Right forelimb (tissue), 1 donor: ENCODE data around the gene LBP.
"Not testable (repeated sequence)": the region's sequence is repeated elsewhere in the genome, so short reads cannot be mapped to it uniquely, and the experiment has no call there.

ENCODE experiments used
- DNase-seq: peaks from one replicate; pipeline ENCODE4 v3.0.0-alpha.2; 2018

LBP gene

DNA sequence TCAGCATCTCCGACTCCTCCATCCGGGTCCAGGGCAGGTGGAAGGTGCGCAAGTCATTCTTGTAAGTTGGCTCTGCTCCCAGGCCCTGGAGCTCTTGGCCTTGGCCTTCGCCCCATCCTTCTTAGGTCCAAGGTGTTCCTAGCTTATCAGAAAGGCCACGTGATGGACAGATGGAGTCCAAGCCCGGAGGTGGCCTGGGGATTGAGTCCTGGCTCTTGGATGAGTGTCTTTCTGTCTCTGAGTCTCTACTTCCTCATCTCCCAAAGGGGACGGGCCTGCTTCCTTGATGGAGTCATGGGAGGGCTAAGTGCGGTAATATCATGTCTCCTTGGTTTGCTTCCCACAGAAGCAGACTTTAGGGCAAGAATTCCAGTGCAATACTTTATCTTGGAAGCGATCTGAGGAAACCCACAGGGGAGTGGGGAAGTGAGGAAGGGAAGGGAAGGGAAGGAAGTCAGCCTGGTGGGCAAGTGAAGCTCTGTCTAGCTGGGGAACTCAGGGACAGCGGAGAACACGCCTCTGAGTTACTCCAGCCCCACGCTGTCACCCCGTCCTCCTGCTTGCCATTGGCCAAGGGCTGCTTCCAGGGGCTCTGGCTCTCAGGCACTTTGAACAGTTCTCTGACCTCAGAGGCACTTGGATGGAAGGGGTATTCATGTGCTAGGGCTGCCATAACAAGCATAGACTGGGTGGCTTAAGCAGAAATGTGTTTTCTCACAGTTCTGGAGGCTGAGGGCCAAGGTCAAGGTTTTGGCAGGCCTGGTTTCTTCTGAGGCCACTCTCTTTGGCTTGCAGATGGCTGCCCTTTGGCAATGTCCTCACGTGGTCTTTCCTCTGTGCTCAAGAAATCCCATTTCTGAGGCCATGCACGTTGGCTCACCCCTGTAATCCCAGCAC lies 4.8 kb downstream of the LBP start:
- DNase-seq: no peak

GRCh38 chr20:38353316-38353715 lies 7.0 kb downstream of the LBP start:
- DNase-seq: no peak

DNA sequence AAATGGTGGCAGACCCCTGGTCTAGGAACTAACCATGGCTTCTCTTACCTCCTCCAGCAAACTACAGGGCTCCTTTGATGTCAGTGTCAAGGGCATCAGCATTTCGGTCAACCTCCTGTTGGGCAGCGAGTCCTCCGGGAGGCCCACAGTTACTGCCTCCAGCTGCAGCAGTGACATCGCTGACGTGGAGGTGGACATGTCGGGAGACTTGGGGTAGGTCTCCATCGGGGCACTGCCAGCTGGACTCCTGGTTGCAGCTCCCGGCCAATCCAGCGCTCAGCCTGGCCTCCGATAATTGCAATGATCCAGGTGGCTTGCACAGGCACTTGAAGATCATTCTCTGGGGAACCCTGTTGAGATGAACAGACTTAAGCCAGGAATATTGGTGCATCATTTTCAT lies 7.9 kb downstream of the LBP start:
- no peak for DNase-seq

GRCh38 chr20:38355161-38356012 lies 9.1 kb downstream of the LBP start:
- no peak for DNase-seq

GRCh38 chr20:38357653-38358207 lies 11.4 kb downstream of the LBP start:
- no peak for DNase-seq

DNA sequence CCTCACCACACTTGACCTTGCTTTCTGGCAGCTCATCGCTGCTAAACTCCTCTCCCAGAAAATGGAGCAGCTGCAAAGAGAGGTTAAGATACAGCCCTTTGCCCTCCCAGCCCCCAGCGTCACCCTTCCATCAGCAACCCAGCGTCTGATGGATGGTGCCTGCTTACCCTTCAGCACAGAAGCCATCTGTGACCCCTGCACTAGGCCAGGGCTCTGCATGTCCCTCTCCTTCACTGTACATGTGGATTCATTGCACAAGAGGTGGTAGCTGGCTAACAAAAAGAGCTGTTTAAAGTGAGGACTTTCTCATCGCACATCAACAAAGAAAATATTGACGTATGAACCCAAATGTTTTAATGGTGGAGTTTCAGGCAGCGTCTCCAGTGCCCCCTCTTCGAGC lies 12.3 kb downstream of the LBP start:
- no peak for DNase-seq

- DNase-seq: no peak
Observed at GRCh38 chr20:38363004-38363747, 16.9 kb downstream of the LBP start.

DNA sequence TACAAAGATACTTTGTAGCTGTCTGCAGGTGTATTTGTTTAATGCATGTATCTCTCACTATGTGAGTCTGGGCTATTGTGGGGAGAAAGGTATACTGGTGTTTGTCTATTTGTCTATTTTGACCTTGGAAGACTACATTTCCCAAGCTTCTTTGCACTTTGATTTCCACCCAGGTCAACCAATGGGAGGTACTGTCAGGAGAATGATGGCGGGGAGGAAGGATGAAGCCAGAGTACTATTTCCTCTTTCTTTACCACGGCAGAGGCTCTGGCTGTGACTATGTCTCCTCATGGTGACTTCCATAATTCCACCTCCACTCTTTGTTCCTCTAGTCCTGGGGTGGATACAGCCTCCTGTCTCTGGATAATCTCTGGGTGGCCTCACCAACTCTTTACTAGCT lies 23.1 kb downstream of the LBP start:
- DNase-seq: no peak

DNA sequence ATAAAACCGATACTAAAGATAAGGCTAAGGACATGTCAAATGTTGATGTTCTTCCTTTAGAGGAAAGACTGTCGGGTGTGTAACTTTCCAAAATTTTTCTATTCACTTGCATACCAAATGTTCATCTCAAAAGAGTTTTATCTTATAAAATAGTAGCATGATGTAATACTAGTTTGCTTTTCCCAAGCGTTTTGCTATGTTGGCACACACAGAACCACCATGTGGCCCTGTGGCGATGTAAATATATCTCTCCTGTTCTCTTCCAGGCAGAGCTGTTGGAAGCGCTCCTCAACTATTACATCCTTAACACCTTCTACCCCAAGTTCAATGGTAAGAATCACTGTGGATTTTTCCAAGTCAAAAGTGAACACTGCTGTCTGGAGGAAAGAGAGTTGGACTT lies 26.5 kb downstream of the LBP start:
- DNase-seq: no peak

DNA sequence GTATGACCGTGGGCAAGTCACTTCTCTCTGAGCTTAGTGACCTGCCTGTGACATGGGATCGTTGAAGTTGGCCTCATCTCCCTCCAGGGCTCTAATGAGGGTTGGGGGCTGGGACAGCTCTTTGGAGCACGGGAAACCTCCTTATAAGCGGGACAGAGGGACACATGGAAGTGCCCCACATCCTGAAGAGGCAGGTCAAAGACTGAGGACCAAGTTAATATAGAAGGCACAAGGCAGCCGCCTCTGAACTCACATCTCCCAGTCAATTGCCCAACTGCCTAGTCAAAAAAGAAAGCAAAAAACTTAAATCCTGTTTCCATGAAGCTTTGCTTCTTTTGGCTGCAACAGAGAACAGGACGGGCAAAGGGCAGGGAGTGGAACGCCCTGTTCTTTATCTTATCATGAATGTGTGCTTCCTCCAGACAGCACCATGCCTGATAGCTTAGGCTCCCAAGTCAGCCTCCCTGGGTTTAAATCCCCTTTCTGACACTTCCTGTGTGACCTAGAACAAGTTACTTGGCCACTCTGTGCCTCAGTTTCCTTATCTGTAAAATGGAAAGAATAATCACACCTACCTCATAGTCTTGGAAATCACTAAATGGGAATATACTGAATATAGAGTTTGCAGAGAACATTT lies 27.1 kb downstream of the LBP start:
- no peak for DNase-seq

- no peak for DNase-seq
Observed at GRCh38 chr20:38373898-38374297, 27.6 kb downstream of the LBP start.

DNA sequence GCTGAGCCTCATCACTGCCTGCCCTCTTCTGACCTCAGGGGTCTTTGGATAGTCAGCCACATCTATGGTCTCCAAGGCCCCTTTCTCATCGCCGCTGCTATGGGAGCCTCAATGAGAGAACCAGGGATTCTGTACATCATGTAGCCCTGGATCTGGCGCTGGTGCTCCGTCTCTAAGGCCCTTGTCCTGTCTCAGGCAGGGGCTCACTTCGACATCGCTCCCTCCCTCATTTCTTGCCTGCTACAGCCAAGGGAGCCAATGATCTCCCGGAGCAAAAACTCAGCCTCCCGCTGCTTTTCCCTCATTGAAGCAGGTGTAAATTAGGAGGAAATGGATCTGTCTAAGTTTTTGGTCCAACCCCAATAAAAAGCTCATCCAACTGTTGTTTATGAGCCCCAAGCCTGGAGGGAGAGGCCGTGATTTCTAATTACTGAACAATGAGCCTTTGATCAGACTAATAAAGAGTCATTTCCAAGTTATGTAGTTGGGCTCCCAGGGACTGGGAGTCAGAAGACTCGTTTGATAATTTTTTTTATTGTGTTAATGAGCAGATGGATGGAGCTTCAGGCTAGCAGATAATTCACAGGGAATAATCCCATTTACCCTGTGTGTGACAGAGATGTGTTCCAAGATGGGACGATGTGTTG lies 30.9 kb downstream of the LBP start:
- DNase-seq: no peak

GRCh38 chr20:38377838-38378237 lies 31.6 kb downstream of the LBP start:
- DNase-seq: not testable (repeated sequence)

DNA sequence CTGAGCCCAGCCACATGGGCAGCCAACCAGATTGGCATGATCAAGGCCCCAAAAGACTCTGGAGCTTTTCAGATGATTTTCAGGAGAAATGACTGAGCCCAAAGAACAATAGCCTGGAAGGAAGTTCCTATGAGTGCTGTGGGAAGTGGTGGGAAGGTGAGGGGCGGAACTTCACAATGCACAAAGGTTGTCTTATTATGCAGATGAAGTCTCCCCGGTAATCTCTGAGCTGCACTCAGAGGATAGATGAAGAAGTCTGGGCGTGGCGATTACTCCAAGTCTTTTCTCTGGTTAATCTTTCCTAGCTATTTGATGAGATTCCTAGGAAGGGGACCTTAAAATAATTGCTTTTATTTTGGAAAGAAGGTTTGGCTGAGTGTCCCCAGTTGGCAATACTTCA lies 36.9 kb downstream of the LBP start:
- DNase-seq: no peak

DNA sequence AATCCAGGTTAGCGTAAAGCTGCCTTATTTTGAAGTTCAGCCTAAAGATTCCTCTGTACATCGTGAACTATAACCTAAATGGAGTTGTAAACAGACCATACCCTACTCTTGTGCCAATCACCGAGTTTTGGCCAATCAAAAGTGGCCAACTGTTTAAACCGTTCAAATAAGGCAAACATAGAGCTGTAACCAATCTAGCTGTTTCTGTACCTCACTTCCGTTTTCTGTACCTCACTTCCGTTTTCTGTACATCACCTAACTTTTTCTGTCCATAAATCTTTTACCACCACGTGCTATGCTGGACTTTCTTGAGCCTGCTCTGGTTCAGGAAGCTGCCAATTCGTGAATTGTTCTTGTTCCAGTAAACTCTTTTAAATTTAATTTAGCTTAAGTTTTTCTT lies 39.7 kb downstream of the LBP start:
- no peak for DNase-seq

GRCh38 chr20:38386851-38387250 lies 40.6 kb downstream of the LBP start:
- DNase-seq: no peak

DNA sequence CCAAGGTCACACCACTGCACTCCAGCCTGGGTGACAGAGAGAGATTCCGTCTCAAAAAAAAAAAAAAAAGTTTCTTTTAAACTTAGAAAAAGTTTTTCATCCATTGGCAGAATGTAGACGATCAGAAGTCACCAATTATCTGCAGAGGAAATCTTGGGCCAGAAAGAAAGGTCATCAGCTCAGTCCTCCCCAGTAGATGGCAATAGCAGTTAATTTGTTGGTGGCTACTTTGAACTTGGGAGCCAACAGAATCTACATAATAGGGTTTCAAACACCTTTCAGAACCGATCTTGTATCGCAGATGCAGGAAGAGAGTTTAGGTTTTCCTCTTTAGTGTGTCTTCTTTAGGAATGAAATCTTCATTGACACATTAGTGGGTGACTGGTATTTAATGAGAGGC lies 41.7 kb downstream of the LBP start:
- DNase-seq: no peak

DNA sequence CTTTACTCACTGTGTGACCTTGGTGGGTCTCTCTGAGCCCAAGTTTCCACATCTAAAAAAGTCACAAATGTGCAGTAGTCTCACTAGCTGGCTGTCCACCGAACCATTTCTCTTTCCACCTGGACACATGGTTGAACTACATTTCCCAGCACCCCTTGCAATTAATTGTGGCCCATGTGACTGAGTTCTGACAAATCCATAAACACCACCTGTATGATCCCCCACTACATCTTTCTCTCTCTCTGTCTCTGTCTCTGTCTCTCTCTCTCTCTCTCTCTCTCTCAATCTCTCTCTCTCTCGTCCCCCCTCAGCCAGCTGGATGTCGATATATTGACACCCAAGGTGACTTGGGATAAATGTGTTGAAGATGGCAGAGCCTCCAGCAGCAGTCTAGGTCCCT lies 46.1 kb downstream of the LBP start:
- DNase-seq: no peak

DNA sequence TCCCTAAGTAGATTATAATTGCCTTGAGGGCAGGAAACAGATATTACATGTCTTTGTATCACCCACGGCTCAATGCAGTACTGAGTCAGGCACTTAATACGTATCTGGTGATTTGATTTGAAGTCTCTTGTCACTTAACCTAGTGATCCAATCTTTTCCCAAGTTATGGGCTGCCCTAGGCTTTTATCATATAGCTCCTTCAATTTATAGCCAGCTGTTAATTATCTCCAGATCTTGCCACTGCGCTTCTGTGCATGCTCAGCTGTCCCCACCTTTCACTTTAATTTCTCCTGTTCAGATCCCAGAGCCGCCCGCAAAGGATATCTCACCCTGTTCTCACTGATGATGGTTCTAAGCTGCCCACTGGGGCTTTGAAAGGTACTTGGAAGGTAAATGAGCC lies 47.0 kb downstream of the LBP start:
- no peak for DNase-seq

GRCh38 chr20:38395165-38395564 lies 48.9 kb downstream of the LBP start:
- DNase-seq: no peak

DNA sequence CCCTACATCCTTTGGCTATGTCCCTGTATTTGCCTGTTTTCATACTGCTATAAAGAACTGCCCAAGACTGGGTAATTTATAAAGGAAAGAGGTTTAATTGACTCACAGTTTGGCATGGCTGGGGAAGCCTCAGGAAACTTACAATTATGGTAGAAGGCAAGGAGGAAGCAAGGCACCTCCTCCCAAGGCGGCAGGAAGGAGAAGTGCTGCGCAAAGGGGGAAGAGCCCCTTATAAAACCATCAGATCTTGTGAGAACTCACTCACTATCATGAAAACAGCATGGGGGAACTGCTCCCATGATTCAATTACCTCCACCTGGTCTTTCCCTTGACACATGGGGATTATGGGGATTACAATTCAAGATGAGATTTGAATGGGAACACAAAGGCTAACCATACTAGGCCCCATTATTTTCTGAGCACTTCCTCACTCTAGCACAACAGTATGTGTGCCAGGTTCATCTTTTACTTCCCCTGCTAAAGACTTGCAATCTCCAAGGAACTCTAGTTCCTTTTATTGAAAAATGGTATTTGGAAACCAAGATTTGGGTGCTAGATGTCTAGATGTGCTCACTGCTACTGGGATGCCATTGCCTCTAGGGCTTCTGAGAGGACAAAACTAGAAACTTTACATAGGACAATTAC lies 49.6 kb downstream of the LBP start:
- DNase-seq: not testable (repeated sequence)
